Activated T-cell treated with anti-CD3 and anti-CD28 coated beads for 1 hour (primary cell): ENCODE measurements around the gene BTBD6.

Experiments
- DNase-seq: peaks from one replicate; pipeline ENCODE4 v3.0.0-alpha.2; 2020; ENCODE audit warnings: low read depth

BTBD6 gene

GRCh38 chr14:105229099-105229655 is 19.2 kb upstream of the BTBD6 start:
- no peak for DNase-seq

GRCh38 chr14:105240811-105241576 is 7.3 kb upstream of the BTBD6 start:
- DNase-seq = no peak

GRCh38 chr14:105241641-105242040 is 6.7 kb upstream of the BTBD6 start:
- DNase-seq = no peak

GRCh38 chr14:105244334-105244733 is 4.0 kb upstream of the BTBD6 start:
- no peak for DNase-seq

- DNase-seq = no peak
Observed at GRCh38 chr14:105247026-105247425, 1.3 kb upstream of the BTBD6 start.

DNA sequence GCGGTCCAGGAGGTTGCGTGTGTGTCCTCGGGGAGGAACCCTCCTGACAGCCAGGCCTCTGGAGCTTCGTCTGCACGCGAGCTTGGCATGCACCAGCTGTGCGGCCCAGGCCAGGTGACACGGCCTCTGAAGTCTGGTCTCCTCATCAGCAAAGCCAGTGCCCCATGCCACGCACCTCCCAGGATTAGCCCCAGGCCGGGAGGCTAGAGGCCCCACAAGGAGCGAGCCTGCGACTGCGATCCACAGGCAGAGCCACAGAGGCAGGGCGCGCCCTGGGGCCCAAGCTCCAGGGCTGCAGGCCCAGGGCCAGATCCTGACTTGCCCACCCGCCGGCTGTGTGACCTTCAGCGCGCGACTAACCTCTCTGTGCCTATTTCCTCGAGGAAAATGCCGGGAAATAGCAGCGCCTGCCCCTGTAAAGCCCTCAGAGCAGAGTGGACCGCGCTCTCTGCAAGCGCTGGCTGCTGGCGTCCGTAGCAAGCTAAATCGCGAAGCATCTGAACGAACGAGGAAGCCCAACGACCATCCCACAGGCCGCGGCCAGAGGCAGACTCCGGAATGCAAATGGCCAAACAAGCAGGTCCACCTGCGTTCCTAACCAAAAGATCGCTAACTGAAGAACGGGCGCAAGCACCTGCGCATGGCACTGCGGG is 492 bp upstream of the BTBD6 start:
- DNase-seq = no peak

GRCh38 chr14:105249182-105250007 is 1.1 kb downstream of the BTBD6 start:
- DNase-seq = no peak

DNA sequence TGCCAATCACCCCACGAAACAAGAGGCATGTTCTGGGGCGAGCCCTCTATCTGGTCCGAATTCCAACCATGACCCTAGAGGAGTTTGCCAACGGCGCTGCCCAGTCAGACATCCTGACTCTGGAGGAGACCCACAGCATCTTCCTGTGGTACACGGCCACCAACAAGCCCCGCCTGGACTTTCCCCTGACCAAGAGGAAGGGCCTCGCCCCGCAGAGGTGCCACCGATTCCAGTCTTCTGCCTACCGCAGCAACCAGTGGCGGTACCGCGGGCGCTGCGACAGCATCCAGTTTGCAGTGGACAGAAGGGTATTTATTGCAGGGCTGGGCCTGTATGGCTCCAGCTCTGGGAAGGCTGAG is 1.7 kb downstream of the BTBD6 start:
- DNase-seq = no peak

GRCh38 chr14:105250986-105251385 is 2.7 kb downstream of the BTBD6 start:
- DNase-seq = no peak

- no peak for DNase-seq
Observed at GRCh38 chr14:105251920-105252319, 3.6 kb downstream of the BTBD6 start.

DNA sequence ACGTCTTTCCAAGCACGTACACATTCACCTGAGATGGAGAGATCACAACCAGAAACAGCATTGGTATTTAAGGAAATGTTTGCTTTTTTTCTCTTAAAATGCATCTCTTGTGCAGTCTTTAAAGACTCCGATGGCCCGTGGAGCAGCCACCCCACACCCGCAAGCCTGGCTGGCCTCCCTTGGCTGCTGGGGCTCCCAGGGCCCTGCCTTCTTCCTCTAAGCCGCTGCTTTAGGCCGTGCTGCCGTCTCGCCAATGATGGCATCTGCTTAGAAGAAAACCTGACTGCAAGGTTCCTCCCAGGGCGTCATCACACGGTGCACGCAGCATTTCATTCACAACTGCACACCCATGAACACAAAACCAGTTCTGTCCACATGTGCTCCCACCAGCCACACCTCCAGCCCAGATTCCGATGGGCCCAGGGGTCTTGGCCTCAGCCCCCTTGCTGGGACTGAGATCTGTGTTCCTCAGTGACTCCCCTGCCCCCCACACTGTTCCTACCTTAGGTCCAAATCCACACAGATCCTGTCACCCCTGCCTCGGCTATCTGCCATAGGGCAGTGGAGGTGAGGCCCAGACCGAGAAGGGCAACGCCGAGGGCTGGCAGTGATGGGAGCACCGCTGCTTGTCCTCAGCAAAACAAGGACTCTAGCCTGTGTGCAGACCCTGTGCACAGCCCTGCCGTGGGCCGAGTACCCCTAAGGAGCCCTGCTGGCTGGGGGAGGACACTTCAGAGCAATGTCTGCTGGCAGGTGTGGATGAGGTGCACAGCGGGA is 4.4 kb downstream of the BTBD6 start:
- DNase-seq = no peak

DNA sequence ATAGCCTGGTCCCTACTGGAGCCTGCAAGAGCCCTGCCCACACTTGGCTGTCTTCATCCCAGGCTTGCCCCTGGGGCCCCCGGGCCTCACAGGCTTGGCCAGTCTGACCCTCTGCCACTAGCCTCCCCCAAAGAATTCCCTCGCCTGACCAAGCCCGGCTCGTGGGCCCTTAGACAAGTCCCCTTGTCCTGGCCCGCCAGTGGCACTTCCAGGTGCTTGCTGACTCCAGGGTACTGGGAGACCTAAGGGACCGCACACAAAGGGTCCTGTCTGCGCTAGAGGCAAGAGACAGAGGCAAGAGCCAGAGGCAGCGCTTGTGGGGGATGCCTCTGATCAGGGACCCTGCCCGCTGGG is 5.0 kb downstream of the BTBD6 start:
- DNase-seq = no peak

- DNase-seq = no peak
Observed at GRCh38 chr14:105255021-105255507, 6.7 kb downstream of the BTBD6 start.

- no peak for DNase-seq
Observed at GRCh38 chr14:105256292-105256960, 8.1 kb downstream of the BTBD6 start.

DNA sequence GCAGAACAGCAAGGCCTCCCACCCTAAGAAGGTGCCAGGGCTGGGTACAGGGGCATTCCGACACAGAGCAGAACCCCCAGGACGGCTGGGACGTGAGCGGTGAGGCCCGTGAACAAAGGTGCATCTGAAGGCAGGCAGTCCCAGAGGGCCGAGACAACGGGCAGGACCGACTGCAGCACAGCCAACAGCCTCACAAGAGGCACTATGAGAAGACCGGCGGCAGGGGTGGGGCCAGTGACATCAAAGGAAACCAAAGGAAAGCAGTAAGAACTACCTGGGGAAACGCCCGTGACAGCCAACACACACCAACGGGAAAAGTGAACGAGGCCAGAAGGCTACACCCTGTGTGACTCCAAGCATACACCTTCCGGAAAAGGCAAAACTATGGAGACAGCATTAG is 9.1 kb downstream of the BTBD6 start:
- DNase-seq = no peak

- no peak for DNase-seq
Observed at GRCh38 chr14:105258846-105259245, 10.5 kb downstream of the BTBD6 start.

DNA sequence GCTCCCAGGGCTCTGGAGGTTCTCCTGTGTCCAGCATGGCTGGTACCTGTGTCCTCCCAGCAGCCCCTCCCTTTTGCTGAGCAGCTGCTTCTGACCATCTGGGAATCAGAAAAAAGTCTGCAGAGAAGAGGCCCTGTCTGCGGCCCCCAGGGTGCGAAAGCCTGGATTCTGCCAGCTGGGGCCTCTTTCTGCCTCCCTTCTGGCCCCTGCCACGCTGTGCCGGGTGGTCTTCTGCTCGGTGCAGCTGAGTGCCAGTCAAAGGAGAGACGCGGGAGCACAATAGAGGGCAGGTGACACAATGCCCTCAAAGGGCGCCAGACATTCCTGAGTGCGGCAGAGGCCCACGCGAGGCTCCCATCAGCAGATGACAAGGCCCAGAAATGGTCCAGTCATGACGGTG is 12.6 kb downstream of the BTBD6 start:
- no peak for DNase-seq

DNA sequence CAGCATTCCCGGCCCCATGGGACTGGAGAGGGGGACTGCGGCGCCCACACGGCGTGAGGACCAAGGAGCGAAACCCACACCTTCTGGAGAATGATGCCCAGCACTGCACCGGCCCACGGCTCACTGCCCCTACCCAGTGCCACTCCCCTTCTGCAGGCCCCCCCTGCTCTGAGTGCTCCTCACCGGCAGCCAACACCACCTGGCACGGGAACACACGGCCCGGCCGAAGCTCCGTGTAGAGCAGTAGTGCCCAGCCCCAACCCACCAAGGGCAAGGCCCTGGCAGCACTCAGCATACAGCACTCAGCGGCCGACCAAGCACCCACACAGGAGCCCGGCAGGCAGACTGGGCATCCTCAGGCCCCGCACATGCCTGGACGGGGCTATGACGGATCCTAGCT is 13.4 kb downstream of the BTBD6 start:
- DNase-seq = no peak

DNA sequence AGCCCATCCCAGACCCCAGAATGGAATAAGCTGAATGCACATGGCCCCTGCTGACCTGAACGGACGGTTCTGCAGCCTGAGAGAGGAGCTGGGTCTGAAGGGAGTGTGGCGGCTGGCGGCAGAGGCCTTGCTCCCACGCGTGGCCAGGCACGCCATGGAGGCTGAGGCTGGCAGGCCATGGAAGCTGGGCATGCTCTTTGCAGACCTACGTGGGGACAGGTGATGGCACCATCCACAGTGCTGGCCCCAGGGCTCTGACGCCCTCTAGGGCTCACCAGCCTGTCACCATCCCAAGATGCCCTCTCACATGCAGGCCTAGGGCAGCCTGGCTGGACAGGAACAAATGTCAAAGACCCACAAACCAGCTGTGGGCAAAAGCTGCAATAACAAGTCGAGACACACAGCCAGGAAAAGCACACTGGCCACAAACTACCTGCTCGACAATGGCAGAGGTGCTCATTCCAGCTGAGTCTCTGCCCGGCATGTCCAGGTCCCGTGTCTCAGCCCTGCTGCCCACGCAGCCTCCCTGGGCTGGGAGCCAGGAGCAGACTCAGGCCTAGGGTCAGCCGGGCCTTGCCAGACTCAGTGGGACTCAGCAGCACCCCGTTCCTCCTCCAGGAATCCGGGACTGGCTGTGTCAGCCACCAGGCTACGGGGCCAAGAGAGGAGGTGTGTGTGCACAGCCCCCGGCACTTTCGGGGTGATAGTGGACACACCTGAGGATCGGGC is 19.7 kb downstream of the BTBD6 start:
- no peak for DNase-seq

- no peak for DNase-seq
Observed at GRCh38 chr14:105268736-105269354, 20.5 kb downstream of the BTBD6 start.
